Measurements from ENCODE around the gene SPTLC3. TPM values are rescaled to one million over a fixed set of nuclear protein-coding genes. Genes with fewer than 3 reads are reported as not detected.
A peak's percentile ranks its signal among the peaks of the same experiment; 100 is the strongest.

The SPTLC3 gene
- total and polyA plus RNA-seq, 2 of the 13 experiments (the other 11 are each of a cell fraction or from before 2014, with no cell fraction given), result 20.5 to 95.6 TPM

- peak; percentile 34; the same call in 1 of the 2 replicates for TF ChIP-seq GABPB1 (CRISPR knock-in tag; IDR thresholded peaks at IDR 0.05)
- TF ChIP-seq CHCHD3 (CRISPR knock-in tag; IDR thresholded peaks at IDR 0.05), result no peak
- no peak for TF ChIP-seq GMEB1 (CRISPR knock-in tag; IDR thresholded peaks at IDR 0.05; ENCODE audit: borderline replicate concordance)
- TF ChIP-seq PHF20 (CRISPR knock-in tag; IDR thresholded peaks at IDR 0.05), result no peak; the same call in 1 of the 2 replicates
- peak; percentile 95 for TF ChIP-seq HNRNPUL1 (IDR thresholded peaks at IDR 0.05; ENCODE audit: low read depth, low read length)
- TF ChIP-seq KDM6A (CRISPR knock-in tag; IDR thresholded peaks at IDR 0.05; ENCODE audit: low read depth), result peak; percentile 89; the same call in 1 of the 2 replicates
- TF ChIP-seq ZKSCAN8 (CRISPR knock-in tag; IDR thresholded peaks at IDR 0.05; ENCODE audit: borderline replicate concordance), result 0 out of 2 replicates have a peak, but pooled peaks have one; percentile 35
- 0 out of 2 replicates have a peak, but pooled peaks have one; percentile 44 for TF ChIP-seq ZNF317 (CRISPR knock-in tag; IDR thresholded peaks at IDR 0.05)
- peak; percentile 80 for TF ChIP-seq HOMEZ (CRISPR knock-in tag; IDR thresholded peaks at IDR 0.05; ENCODE audit: low read depth)
- TF ChIP-seq ZNF331 (CRISPR knock-in tag; IDR thresholded peaks at IDR 0.05), result peak; percentile 78; the same call in 1 of the 2 replicates
- TF ChIP-seq AGO1 (IDR thresholded peaks at IDR 0.05; ENCODE audit: low read depth, low read length, poor library complexity, severe bottlenecking), result no peak
- TF ChIP-seq DRAP1 (CRISPR knock-in tag; IDR thresholded peaks at IDR 0.05), result peak; percentile 62
- TF ChIP-seq, protein P1, sequence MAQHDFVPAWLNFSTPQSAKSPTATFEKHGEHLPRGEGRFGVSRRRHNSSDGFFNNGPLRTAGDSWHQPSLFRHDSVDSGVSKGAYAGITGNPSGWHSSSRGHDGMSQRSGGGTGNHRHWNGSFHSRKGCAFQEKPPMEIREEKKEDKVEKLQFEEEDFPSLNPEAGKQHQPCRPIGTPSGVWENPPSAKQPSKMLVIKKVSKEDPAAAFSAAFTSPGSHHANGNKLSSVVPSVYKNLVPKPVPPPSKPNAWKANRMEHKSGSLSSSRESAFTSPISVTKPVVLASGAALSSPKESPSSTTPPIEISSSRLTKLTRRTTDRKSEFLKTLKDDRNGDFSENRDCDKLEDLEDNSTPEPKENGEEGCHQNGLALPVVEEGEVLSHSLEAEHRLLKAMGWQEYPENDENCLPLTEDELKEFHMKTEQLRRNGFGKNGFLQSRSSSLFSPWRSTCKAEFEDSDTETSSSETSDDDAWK (CRISPR knock-in tag; IDR thresholded peaks at IDR 0.05), result no peak
- no peak for TF ChIP-seq CCAR2 (optimal IDR thresholded peaks at IDR 0.05; ENCODE audit: low read depth, low read length)
- no peak for TF ChIP-seq ZBTB25 (CRISPR knock-in tag; IDR thresholded peaks at IDR 0.05)
- peak; percentile 30; the same call in 1 of the 2 replicates for TF ChIP-seq ZNF766 (CRISPR knock-in tag; IDR thresholded peaks at IDR 0.05; ENCODE audit: borderline replicate concordance)
- TF ChIP-seq, protein P2, sequence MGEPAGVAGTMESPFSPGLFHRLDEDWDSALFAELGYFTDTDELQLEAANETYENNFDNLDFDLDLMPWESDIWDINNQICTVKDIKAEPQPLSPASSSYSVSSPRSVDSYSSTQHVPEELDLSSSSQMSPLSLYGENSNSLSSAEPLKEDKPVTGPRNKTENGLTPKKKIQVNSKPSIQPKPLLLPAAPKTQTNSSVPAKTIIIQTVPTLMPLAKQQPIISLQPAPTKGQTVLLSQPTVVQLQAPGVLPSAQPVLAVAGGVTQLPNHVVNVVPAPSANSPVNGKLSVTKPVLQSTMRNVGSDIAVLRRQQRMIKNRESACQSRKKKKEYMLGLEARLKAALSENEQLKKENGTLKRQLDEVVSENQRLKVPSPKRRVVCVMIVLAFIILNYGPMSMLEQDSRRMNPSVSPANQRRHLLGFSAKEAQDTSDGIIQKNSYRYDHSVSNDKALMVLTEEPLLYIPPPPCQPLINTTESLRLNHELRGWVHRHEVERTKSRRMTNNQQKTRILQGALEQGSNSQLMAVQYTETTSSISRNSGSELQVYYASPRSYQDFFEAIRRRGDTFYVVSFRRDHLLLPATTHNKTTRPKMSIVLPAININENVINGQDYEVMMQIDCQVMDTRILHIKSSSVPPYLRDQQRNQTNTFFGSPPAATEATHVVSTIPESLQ (CRISPR knock-in tag; conservative IDR thresholded peaks at IDR 0.05), result no peak
- TF ChIP-seq NR2F6 (IDR thresholded peaks at IDR 0.05), result peak; percentile 100
- TF ChIP-seq NR2F6 (CRISPR knock-in tag; IDR thresholded peaks at IDR 0.05), result peak; percentile 99
- no peak for TF ChIP-seq ZNF577 (CRISPR knock-in tag; IDR thresholded peaks at IDR 0.05; ENCODE audit: borderline replicate concordance, low read depth)
- TF ChIP-seq RAD21 (CRISPR knock-in tag; IDR thresholded peaks at IDR 0.05), result no peak
Measured at GRCh38 chr20:12977328-12978125, 31.2 kb upstream of the SPTLC3 start (continued).
